ENCODE measurements around the gene ANKRD11.

ANKRD11 gene

DNA sequence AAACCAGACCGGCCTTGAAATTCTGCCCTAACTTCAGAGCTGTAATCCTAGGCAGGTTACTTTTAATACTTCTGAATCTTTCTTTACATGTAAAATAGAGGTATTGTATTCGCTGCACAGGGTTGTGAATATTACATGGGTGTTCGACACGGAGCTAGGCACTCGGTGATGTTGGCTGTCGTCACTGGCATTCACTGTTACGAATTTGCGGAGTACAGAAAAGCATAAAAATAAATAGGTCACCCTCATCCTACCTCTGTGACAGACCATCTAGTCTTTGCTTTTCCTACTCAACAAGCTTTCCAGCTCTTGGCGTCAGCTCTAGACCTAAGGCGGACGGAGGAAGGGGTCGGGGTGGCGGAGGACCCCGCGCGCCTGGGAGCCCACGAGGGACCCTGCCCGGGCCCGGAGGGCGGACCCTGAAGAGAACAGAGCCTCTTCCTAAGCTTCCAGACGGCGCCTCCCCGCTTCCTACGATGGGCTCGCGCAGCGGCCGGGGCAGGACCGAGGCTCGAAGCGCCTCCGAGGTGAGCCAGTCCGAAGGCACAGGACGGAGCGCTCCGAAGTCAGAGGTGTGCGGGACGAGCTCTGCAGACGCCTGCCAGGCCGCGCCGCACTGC, 17.0 kb upstream of the ANKRD11 start:
- in situ Hi-C loops (cut with MboI; ENCODE audit: low pct_unique_long_range_greater_than_20kb, low sequenced_read_pairs, unreplicated experiment): no loop called here
- TF ChIP-seq, protein P1, sequence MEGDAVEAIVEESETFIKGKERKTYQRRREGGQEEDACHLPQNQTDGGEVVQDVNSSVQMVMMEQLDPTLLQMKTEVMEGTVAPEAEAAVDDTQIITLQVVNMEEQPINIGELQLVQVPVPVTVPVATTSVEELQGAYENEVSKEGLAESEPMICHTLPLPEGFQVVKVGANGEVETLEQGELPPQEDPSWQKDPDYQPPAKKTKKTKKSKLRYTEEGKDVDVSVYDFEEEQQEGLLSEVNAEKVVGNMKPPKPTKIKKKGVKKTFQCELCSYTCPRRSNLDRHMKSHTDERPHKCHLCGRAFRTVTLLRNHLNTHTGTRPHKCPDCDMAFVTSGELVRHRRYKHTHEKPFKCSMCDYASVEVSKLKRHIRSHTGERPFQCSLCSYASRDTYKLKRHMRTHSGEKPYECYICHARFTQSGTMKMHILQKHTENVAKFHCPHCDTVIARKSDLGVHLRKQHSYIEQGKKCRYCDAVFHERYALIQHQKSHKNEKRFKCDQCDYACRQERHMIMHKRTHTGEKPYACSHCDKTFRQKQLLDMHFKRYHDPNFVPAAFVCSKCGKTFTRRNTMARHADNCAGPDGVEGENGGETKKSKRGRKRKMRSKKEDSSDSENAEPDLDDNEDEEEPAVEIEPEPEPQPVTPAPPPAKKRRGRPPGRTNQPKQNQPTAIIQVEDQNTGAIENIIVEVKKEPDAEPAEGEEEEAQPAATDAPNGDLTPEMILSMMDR (IDR thresholded peaks at IDR 0.05; ENCODE audit: extremely low read depth, insufficient read depth, missing control alignments): no peak
- no peak for DNase-seq (ENCODE audit: low spot score)

DNA sequence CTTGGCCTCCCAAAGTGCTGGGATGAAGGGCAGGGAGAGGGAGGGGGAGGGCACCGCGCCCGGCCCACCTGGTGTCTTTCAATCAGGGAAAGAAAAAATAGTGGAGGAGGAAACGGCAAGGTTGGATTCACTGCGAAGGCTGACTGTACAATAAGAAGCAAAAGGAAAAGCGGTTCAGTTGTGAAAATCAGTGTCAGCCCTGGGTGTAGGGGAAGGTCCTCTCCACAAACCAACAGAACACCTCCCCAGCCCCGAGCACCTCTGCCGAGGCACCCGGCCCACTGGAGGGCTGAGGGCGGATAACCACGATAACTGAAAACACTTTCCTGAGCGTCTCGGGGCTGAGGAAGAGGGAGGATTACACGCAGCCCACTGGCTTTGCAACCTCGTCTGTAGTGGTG, 16.4 kb upstream of the ANKRD11 start:
- TF ChIP-seq, protein P1 (IDR thresholded peaks at IDR 0.05; ENCODE audit: extremely low read depth, insufficient read depth, missing control alignments): no peak
- DNase-seq (ENCODE audit: low spot score): no peak
- in situ Hi-C loops (cut with MboI; ENCODE audit: low pct_unique_long_range_greater_than_20kb, low sequenced_read_pairs, unreplicated experiment): no loop called here

DNA sequence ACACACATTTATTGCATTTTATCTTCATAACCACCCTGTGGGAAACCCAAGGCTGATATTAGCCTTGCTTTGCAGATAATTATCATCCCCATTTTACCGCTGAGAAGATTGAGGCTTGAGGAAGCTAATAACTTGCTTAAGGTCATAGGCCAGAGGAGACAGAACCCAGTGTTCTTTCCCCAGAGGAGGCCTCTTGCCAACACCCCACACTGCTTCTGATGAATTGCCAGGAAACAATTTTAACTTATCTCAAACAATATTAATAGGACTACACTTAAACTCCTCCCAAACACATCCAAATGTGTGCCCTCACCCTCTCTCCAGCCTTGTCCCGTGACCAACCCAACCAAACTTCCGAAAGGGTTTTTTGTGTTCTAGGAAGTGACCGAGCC, 15.7 kb upstream of the ANKRD11 start:
- in situ Hi-C loops (cut with MboI; ENCODE audit: low pct_unique_long_range_greater_than_20kb, low sequenced_read_pairs, unreplicated experiment): no loop called here
- TF ChIP-seq, protein P1 (IDR thresholded peaks at IDR 0.05; ENCODE audit: extremely low read depth, insufficient read depth, missing control alignments): no peak

DNA sequence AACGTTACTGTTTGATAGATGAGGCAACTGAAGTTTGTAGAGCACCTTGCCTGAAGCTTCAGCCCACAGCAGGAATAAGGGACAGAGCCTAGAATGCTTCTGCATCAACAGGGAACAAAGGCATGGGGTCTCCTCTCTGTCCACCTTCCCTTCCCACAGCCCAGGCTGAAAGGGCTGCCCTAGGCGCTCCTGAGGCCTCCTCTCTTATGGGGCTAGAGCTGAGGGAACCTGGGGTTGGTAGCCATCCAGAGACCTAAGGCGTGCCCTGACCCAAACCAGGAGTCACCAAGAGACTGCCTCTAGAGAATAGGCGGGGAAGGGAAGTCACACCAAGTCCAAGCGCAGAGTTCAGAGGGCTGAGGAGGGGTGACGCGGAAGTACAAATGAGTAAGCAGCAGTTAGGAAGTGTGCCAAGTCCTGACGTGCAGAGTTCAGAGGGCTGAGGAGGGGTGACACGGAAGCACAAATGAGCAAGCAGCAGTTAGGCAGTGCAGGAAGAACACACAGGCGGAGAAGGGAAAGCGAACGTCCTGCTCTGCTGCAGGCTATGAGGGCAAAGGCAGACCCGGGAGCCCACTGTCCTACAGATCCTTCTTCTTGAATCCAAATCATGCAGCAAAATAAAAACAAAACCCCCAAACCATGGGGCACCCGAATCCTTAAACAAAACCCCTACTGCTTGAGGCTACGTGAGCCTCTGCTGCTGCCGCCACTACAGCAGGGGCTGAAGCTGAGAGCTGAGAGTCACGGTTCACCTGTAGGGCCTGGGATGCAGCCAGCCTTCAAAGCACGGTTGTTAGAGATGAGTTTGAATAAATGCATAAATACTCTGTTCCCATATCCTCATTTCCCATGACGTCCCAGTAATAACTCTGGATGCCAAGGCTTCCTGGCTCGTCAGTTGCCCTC, 15.1 kb upstream of the ANKRD11 start:
- peak; percentile 82 for DNase-seq (ENCODE audit: low spot score)
- in situ Hi-C loops (cut with MboI; ENCODE audit: low pct_unique_long_range_greater_than_20kb, low sequenced_read_pairs, unreplicated experiment): no loop called here
- TF ChIP-seq, protein P1 (IDR thresholded peaks at IDR 0.05; ENCODE audit: extremely low read depth, insufficient read depth, missing control alignments): no peak

More for the DNA sequence above, 15.7 kb upstream of the ANKRD11 start:
- DNase-seq (ENCODE audit: low spot score): no peak

DNA sequence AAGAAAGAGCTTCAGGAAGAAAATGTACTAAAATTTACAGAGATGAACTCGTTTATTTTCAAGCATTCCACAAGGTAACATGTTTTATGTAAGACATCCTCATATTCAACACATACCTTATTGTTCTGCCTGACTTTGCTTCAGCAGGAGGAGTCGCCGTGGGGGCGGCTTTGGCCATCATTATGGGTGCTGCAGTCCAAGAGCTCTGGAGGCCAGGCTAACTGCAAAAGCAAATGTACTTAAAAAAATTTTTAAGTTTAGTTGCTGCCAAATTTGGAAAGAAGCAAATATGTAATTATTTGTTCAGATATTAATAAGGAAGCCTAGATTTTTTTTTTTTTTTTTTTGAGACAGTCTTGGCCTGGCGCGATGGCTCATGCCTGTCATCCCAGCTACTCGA, 13.7 kb upstream of the ANKRD11 start:
- in situ Hi-C loops (cut with MboI; ENCODE audit: low pct_unique_long_range_greater_than_20kb, low sequenced_read_pairs, unreplicated experiment): no loop called here
- TF ChIP-seq, protein P1 (IDR thresholded peaks at IDR 0.05; ENCODE audit: extremely low read depth, insufficient read depth, missing control alignments): no peak
- DNase-seq (ENCODE audit: low spot score): no peak

DNA sequence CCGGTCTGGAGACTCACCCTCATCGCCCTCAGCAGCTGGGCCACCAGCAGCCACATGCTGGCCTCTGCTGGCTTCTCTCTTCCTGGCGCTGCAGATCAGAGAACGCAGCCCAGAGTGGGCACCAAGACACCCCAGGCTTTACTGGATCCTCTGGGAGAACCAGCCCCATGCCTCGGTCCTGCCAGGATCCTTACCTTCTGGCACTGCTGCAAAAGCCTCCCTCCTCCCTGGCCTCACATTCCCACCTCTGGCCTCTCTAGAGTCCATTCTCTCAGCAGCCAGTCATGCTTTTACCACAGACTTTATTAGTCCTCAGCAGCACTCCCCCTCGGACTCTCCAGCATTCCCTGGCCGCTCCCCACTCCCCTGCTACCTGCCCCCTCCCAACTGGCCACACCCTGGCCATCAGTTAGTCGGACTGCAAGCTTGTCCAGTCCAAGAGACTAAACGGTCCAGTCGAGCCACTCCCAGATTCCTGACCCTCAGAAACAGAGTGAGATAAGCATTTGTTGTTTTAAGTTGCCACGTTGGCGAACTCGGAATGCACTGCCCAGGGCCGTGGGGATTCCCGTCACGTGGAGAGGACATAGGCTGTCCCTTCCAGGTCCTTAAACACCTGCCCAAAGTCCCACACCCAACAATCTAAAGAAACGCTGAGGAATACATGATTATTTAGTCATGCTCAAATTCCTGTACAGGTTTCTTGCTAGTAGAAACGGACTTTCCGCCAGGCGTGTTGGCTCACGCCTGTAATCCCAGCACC, 11.9 kb upstream of the ANKRD11 start:
- in situ Hi-C loops (cut with MboI; ENCODE audit: low pct_unique_long_range_greater_than_20kb, low sequenced_read_pairs, unreplicated experiment): no loop called here
- no peak for DNase-seq (ENCODE audit: low spot score)
- TF ChIP-seq, protein P1 (IDR thresholded peaks at IDR 0.05; ENCODE audit: extremely low read depth, insufficient read depth, missing control alignments): no peak
